GM12865 (cell line): ENCODE measurements around the gene PPP2R3B.

ENCODE experiments used
- DNase-seq: peaks from one replicate; pipeline ENCODE4 v3.0.0; 2010; ENCODE audit warnings: low read depth
- H3K4me3 ChIP-seq: 2 replicates; pipeline ENCODE4 v1.5.1; 2011; ENCODE audit warnings: mild to moderate bottlenecking, low read depth, low read length, control low read depth
- CTCF ChIP-seq: IDR thresholded peaks from 2 replicates; pipeline ENCODE4 v1.5.1; 2011; ENCODE audit warnings: low read length, control low read depth, low read depth, inconsistent platforms; ENCODE audit not compliant: insufficient read depth; ENCODE audit errors: missing control alignments

Gene PPP2R3B

DNA sequence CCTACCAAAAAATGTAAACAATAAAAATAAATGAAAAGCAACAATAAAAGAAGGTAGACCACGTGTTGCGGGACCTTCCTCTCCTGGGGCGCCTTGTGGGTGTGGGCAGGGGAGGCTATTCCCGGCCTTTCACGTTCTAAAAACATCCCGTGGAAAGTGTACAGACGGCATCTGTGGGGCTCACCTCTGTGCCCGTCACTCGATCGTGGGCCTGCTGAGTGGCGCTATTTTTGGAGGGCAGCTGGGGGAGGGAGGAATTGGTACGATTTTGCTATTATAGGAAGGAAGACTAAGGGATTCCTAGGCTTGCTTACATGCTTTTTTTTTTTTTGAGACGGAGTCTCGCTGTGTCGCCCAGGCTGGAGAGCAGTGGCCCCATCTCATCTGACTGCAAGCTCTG is 13.6 kb upstream of the PPP2R3B start:
- no peak for DNase-seq
- TF ChIP-seq CTCF, result no peak

GRCh38 chrX:397575-397974 is 10.9 kb upstream of the PPP2R3B start:
- TF ChIP-seq CTCF, result no peak
- no peak for DNase-seq
- H3K4me3 ChIP-seq, result no peak overlapping the region

More for the DNA sequence above, 13.6 kb upstream of the PPP2R3B start:
- H3K4me3 ChIP-seq, result no peak overlapping the region

DNA sequence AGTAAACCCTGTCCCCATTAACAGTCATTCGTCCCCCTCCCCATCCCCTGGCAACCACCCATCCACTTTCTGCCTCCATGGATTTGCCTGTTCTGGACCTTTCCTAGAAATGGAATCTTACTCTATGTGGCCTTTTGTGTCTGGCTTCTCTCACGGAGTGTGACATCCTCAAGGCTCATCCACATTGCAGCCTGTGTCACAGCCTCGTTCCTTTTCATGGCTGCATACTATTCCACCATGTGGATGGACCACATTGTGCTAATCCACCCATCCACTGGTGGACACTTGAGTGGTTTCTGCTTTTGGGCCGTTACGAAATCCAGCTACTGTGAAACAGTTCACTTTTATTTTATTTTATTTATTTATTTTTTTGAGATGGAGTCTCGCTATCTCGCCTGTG is 8.1 kb upstream of the PPP2R3B start:
- DNase-seq, result no peak
- TF ChIP-seq CTCF, result no peak
- no peak overlapping the region for H3K4me3 ChIP-seq

DNA sequence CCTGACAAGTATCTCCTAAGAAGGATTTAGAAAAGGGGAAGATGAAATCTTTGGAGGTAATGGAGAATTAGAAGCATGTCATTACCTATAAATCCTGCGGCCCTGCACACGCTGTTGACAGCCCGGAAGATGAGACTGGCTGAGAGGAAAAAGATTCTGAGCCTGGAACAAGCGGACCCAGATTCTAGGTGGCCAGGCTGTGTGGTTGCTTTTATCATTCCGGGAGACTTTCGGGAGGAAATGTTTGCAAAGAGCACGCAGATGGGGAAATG is 5.8 kb upstream of the PPP2R3B start:
- no peak for DNase-seq
- H3K4me3 ChIP-seq, result no peak overlapping the region
- TF ChIP-seq CTCF, result no peak

- DNase-seq, result no peak
- no peak for TF ChIP-seq CTCF
Measured at GRCh38 chrX:391717-392574, 5.2 kb upstream of the PPP2R3B start.

GRCh38 chrX:390459-390858 is 3.8 kb upstream of the PPP2R3B start:
- DNase-seq, result no peak
- no peak overlapping the region for H3K4me3 ChIP-seq
- TF ChIP-seq CTCF, result no peak

More at GRCh38 chrX:391717-392574, 5.2 kb upstream of the PPP2R3B start:
- H3K4me3 ChIP-seq, result no peak overlapping the region

DNA sequence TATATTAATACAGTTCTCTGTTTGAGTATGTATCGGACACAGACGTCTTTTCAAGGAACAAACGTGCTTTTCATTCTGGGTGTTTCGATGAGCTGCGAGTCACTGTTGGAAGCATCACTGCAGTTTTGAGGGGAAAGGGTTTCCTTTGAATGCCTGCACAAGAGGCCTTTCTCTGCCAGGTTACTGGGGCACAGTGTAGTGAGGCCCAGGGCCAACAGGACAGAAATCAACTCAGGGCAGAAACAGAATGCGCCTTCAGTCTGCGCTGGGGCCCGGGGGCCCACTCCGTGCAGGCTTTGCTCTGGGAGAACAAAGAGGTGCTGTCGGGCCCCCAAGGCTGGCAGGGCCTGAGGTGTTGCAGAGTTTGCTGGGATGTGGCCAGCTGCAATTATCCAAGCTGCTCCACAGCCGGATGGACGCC is 2.3 kb upstream of the PPP2R3B start:
- DNase-seq, result no peak
- no peak for TF ChIP-seq CTCF
- no peak overlapping the region for H3K4me3 ChIP-seq
